Adrenal gland (tissue), 12 donors: ENCODE results near the gene DBNL. TPM values are rescaled to one million over a fixed set of nuclear protein-coding genes. Genes with fewer than 3 reads are reported as not detected.

Experiments
- DNase-seq, 7 donors: peaks; one replicate each; pipeline ENCODE4 v3.0.0-alpha.2; 2019 to 2020
- H3K27ac ChIP-seq, 5 donors: fragments of 200-600 bp; sonication (generic) in 4 of 5; 1 replicate in 3 of 5; 2 replicates in 2 of 5; pipeline versions ENCODE4 v1.5.1 to v1.8.0; 2016 to 2020; ENCODE audit warnings: mild to moderate bottlenecking in 1 of 5
- H3K27me3 ChIP-seq: fragments of 200-600 bp; 2 replicates; pipeline ENCODE4 v1.8.0; 2021
- H3K36me3 ChIP-seq, 2 donors: fragments of 200-600 bp; replicated peaks in 1 of 2; 1 replicate in 1 of 2; 2 replicates in 1 of 2; pipeline versions ENCODE4 v1.5.1 to v1.8.0; 2018 to 2022
- H3K4me1 ChIP-seq, 2 donors: fragments of 200-600 bp; replicated peaks in 1 of 2; 1 replicate in 1 of 2; 2 replicates in 1 of 2; pipeline versions ENCODE4 v1.5.1 to v1.8.0; 2018 to 2021
- H3K4me3 ChIP-seq, 4 donors: fragments of 200-600 bp; sonication (generic) in 3 of 4; one replicate each; pipeline ENCODE4 v1.5.1; 2016 to 2018
- H3K9me3 ChIP-seq, 3 donors: fragments of 200-600 bp; sonication (generic) in 1 of 3; replicated peaks in 1 of 3; 1 replicate in 2 of 3; 2 replicates in 1 of 3; pipeline versions ENCODE4 v1.5.1 to v1.8.0; 2016 to 2021
- CTCF ChIP-seq, 6 experiments: fragments of 450-650 bp in 4 of 6; fragments of 200-600 bp in 2 of 6; sonication (generic) in 1 of 6; IDR thresholded peaks; 1 replicate in 5 of 6; 2 replicates in 1 of 6; pipeline versions ENCODE4 v1.5.1 to v1.8.0; 2016 to 2021; ENCODE audit warnings: antibody characterized with exemption in 6 of 6, mild to moderate bottlenecking in 2 of 6, moderate library complexity in 1 of 6
- POLR2A ChIP-seq, 2 donors: fragments of 450-650 bp; IDR thresholded peaks; one replicate each; pipeline ENCODE4 v1.6.1; 2017; ENCODE audit warnings: antibody characterized with exemption in 2 of 2, mild to moderate bottlenecking in 2 of 2, moderate library complexity in 1 of 2
- WGBS, 4 donors: extraction: QIAGEN DNeasy Blood & Tissue Kit in 2 of 4; methylation state at CpG; one replicate each; pipeline versions ENCODE4 v1.1.5 to v1.1.7; 2013 to 2017; 5-methylcytosine and 5-hydroxymethylcytosine counted together
- intact Hi-C, 2 donors: fragments of 100-400 bp; cut with DNase I; formaldehyde crosslinking; loops; one replicate each; pipeline versions ENCODE4 v1.14.1 to v1.15.0; 2022 to 2023
- microRNA-seq, 3 donors: library from miRNA; unstranded; fragments of <30 nt; microRNA quantifications; one replicate each; pipeline ENCODE4, GENCODE V29; 2017 to 2020
- polyA plus RNA-seq, 3 donors: library from polyadenylated mRNA; stranded (reverse); fragments of 200-250 nt in 2 of 3; fragments of 350-450 nt in 1 of 3; fragmentation: Illumina TruSeq in 1 of 3; extraction: RNeasy Lipid Tissue Mini Kit (QIAGEN cat#74804) in 1 of 3; gene quantifications; one replicate each; pipeline ENCODE4 v1.2.3, GENCODE V29; 2013 to 2014
- total RNA-seq, 9 donors: library from RNA; depleted of rRNA in 4 of 9; stranded (reverse); fragments of >200 nt in 4 of 9; fragments of 120-200 nt in 1 of 9; fragmentation: NEBNext Ultra II Directional in 1 of 9; extraction: Animal tissue kit (Norgen Biotek cat#: 25700) in 1 of 9; gene quantifications; one replicate each; pipeline versions ENCODE4 v1.1.0 to v1.2.4, GENCODE V29; 2013 to 2023
- donor health status: healthy with polysubstance abuse.
- donor health status: Bipolar disorder and iron deficiency.
- donor health status: DM: yes; HTN: yes; CAD: no.
- donor health status: DM: no; HTN: no; CAD: no.
- donor health status: DM: no; HTN: no; CAD: no.
- donor health status: DM: yes; HTN: yes; CAD: no.

DBNL gene
- total and polyA plus RNA-seq, 12 donors, result 46.2 to 145 (median 77.7) TPM

DNA sequence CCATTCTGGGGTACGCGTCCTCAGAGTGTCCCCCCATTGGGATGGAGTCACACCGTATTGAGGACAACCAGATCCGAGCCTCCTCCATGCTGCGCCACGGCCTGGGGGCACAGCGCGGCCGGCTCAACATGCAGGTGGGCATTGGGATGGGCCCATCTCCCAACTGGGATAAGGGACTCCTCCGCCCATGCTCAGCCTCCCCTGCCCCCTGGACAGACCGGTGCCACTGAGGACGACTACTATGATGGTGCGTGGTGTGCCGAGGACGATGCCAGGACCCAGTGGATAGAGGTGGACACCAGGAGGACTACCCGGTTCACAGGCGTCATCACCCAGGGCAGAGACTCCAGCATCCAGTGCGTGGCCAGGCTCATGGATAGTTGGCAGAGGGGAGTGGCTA is 65.5 kb downstream of the DBNL start:
- no peak for DNase-seq
- Histone ChIP-seq H3K9me3 (no peaks in the 10 kb centered on the region), H3K4me3 (no peak overlapping the region), H3K36me3 (peaks cover 0 to 10% of the 10 kb centered on the region in 2 donors), H3K4me1 (no peaks in the 10 kb centered on the region), H3K27me3 (no peaks in the 10 kb centered on the region), H3K27ac (no peak overlapping the region)
- intact Hi-C loops, result no loop called here
- no peak for TF ChIP-seq CTCF (IDR thresholded peaks at IDR 0.05)
- no peak for TF ChIP-seq POLR2A (IDR thresholded peaks at IDR 0.05)
- WGBS, 4 donors, result 87 to 94% (median 93%) methylated on average over 10 to 18 of the region's 18 CpGs

DNA sequence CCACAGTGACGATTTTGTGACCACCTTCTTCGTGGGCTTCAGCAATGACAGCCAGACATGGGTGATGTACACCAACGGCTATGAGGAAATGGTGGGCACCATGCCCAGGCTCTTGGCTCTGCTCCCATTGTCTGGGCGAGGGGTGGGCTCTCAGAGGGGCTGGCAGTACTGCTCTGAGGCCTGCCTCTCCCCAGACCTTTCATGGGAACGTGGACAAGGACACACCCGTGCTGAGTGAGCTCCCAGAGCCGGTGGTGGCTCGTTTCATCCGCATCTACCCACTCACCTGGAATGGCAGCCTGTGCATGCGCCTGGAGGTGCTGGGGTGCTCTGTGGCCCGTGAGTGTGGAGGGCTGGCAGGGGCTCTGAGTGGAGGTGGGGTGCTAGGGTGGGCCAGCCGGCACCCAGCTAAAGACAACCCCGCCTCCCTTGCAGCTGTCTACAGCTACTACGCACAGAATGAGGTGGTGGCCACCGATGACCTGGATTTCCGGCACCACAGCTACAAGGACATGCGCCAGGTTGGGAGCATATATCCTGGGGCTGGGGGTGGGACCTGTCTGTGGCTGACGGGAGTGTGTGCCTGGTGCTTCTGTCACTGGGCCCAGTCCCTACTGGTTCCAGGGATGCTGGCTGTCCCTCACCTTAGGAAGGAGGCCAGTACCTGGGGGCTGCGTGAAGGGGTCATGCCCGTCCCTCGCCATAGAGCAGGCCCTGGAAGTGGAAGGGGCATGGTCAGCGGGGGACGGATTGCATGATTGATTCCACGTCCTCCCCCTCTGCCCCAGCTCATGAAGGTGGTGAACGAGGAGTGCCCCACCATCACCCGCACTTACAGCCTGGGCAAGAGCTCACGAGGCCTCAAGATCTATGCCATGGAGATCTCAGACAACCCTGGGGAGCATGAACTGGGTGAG is 66.5 kb downstream of the DBNL start:
- no peak for DNase-seq
- Histone ChIP-seq H3K27ac (no peak overlapping the region), H3K4me3 (no peak overlapping the region), H3K36me3 (peaks cover 0 to 10% of the 10 kb centered on the region in 2 donors), H3K9me3 (no peaks in the 10 kb centered on the region), H3K27me3 (no peaks in the 10 kb centered on the region), H3K4me1 (no peaks in the 10 kb centered on the region)
- intact Hi-C loops, result no loop called here
- TF ChIP-seq POLR2A (IDR thresholded peaks at IDR 0.05) (no peak), CTCF (IDR thresholded peaks at IDR 0.05) (no peak)
- WGBS, 4 donors, result 54 to 82% (median 74%) methylated on average over 9 to 27 of the region's 27 CpGs

Small RNA genes lying within 50 kb of the gene (microRNA-seq; reads per million reads assigned to microRNA genes)
- 0.76 to 1.3 (median 0.85) reads per million in 3 donors for gene MIR6837
- gene MIR6838, result 0.38 to 2.6 (median 0.89) reads per million in 3 donors

Other genes starting within 250 kb of the DBNL start
- gene MRPS24, start 175.2 kb upstream of the DBNL start, total RNA-seq, result 100 to 1,000 TPM; 139 to 356 (median 199) TPM
- 100 to 1,000 TPM in 2 of 3 donors, 10 to 100 TPM in 1; 72.5 to 160 (median 135) TPM for gene MRPS24, start 175.2 kb upstream of the DBNL start, polyA plus RNA-seq
- gene URGCP, start 138.1 kb upstream of the DBNL start, total RNA-seq, result 100 to 1,000 TPM in 1 of 9 donors, 10 to 100 TPM in 8; 53.8 to 103 (median 68.9) TPM
- gene URGCP, start 138.1 kb upstream of the DBNL start, polyA plus RNA-seq, result 10 to 100 TPM; 60.5 to 76.7 (median 61.9) TPM
- gene UBE2D4, start 118.3 kb upstream of the DBNL start, total RNA-seq, result 10 to 100 TPM; 29.1 to 76.8 (median 42.0) TPM
- gene UBE2D4, start 118.3 kb upstream of the DBNL start, polyA plus RNA-seq, result 10 to 100 TPM; 32.0 to 45.4 (median 33.1) TPM
- under 1 TPM in 2 of 9 donors, not detected in 7; 0.06 to 0.19 TPM for gene SPDYE1, start 46.8 kb upstream of the DBNL start, total RNA-seq
- gene SPDYE1, start 46.8 kb upstream of the DBNL start, polyA plus RNA-seq, result not detected
- gene PGAM2, start 20.9 kb downstream of the DBNL start, total RNA-seq, result 10 to 100 TPM in 2 of 9 donors, 1 to 10 TPM in 6, under 1 TPM in 1; 0.76 to 30.1 (median 5.5) TPM
- gene PGAM2, start 20.9 kb downstream of the DBNL start, polyA plus RNA-seq, result 10 to 100 TPM in 2 of 3 donors, 1 to 10 TPM in 1; 2.3 to 20.4 (median 15.8) TPM
- 10 to 100 TPM in 8 of 9 donors, 1 to 10 TPM in 1; 8.6 to 51.8 (median 28.1) TPM for gene POLM, start 37.8 kb downstream of the DBNL start, total RNA-seq
- gene POLM, start 37.8 kb downstream of the DBNL start, polyA plus RNA-seq, result 10 to 100 TPM in 2 of 3 donors, 1 to 10 TPM in 1; 5.4 to 38.5 (median 21.9) TPM
- gene AEBP1, start 59.6 kb downstream of the DBNL start, total RNA-seq, result 100 to 1,000 TPM in 6 of 9 donors, 10 to 100 TPM in 2, 1 to 10 TPM in 1; 5.4 to 292 (median 121) TPM
- 100 to 1,000 TPM in 2 of 3 donors, 10 to 100 TPM in 1; 41.2 to 198 (median 155) TPM for gene AEBP1, start 59.6 kb downstream of the DBNL start, polyA plus RNA-seq
- 100 to 1,000 TPM in 2 of 9 donors, 10 to 100 TPM in 7; 47.5 to 127 (median 68.4) TPM for gene POLD2, start 78.8 kb downstream of the DBNL start, total RNA-seq
- 100 to 1,000 TPM in 1 of 3 donors, 10 to 100 TPM in 2; 89.4 to 101 (median 93.0) TPM for gene POLD2, start 78.8 kb downstream of the DBNL start, polyA plus RNA-seq
- gene MYL7, start 96.6 kb downstream of the DBNL start, total RNA-seq, result under 1 TPM in 1 of 9 donors, not detected in 8; 0.17 TPM
- gene MYL7, start 96.6 kb downstream of the DBNL start, polyA plus RNA-seq, result 1 to 10 TPM in 1 of 3 donors, under 1 TPM in 1, not detected in 1; 0.24 to 3.5 TPM
- 1 to 10 TPM in 1 of 9 donors, under 1 TPM in 5, not detected in 3; 0.14 to 1.9 (median 0.34) TPM for gene GCK, start 144.7 kb downstream of the DBNL start, total RNA-seq
- 1 to 10 TPM in 2 of 3 donors, under 1 TPM in 1; 0.09 to 2.1 (median 1.2) TPM for gene GCK, start 144.7 kb downstream of the DBNL start, polyA plus RNA-seq
- gene YKT6, start 156.3 kb downstream of the DBNL start, total RNA-seq, result 10 to 100 TPM; 47.6 to 94.7 (median 54.0) TPM
- 10 to 100 TPM; 32.8 to 93.6 (median 35.7) TPM for gene YKT6, start 156.3 kb downstream of the DBNL start, polyA plus RNA-seq